Panc1 (cell line): ENCODE measurements around the gene GPRC5C. TPM values are rescaled to one million over a fixed set of nuclear protein-coding genes. Genes with fewer than 3 reads are reported as not detected.

ENCODE experiments used
- ATAC-seq: fragments of 200-7000 bp; cut with Tn5 transposase; 2 replicates; pipeline ENCODE4 v1.9.1; 2020; ENCODE audit warnings: mild to moderate bottlenecking, moderate library complexity
- BruUV-seq: library from RNA; stranded (reverse); fragments of 400-500 nt; replicated peaks from 2 replicates; lab custom pipeline; 2021; lab: Mats Ljungman, UMichigan
- CTCF ChIA-PET: fragments of 300-600 bp; sonication (Branson Sonifier 250); formaldehyde crosslinking; loops from one replicate; lab custom pipeline; 2022; ENCODE audit warnings: antibody characterized with exemption; lab: Charles Lee
- POLR2A ChIA-PET: fragments of 300-600 bp; sonication (Branson Sonifier 250); formaldehyde crosslinking; loops from one replicate; lab custom pipeline; 2022; ENCODE audit warnings: antibody characterized with exemption; lab: Charles Lee
- DNase-seq: peaks from one replicate; pipeline ENCODE4 v3.0.0-alpha.2; 2010; ENCODE audit warnings: low read depth, low spot score
- H3K27ac ChIP-seq: 2 replicates; pipeline ENCODE4 v1.5.1; 2011; ENCODE audit warnings: mild to moderate bottlenecking, low read length, inconsistent platforms
- H3K27me3 ChIP-seq: fragments of 200-500 bp; sonication (Bioruptor generic); 2 replicates; pipeline ENCODE4 v1.6.0; 2014; ENCODE audit warnings: low read length, inconsistent platforms; ENCODE audit not compliant: control insufficient read depth, insufficient read depth
- H3K36me3 ChIP-seq: fragments of 200-500 bp; sonication (Bioruptor generic); 2 replicates; pipeline ENCODE4 v1.5.1; 2014; ENCODE audit warnings: inconsistent platforms, mild to moderate bottlenecking, low read length, moderate library complexity; ENCODE audit not compliant: control insufficient read depth, insufficient read depth
- H3K4me1 ChIP-seq: 2 replicates; pipeline ENCODE4 v1.5.1; 2011; ENCODE audit warnings: inconsistent platforms, mild to moderate bottlenecking, low read length, moderate library complexity; ENCODE audit not compliant: control insufficient read depth, insufficient read depth
- H3K4me3 ChIP-seq, 2 experiments: 2 replicates each; pipeline ENCODE4 v1.5.1; 2011 to 2012; ENCODE audit warnings: low read depth in 2 of 2, low read length in 2 of 2, mild to moderate bottlenecking in 2 of 2, inconsistent platforms in 1 of 2, moderate library complexity in 1 of 2
- H3K9me3 ChIP-seq: fragments of 200-500 bp; sonication (Bioruptor generic); 2 replicates; pipeline ENCODE4 v1.5.1; 2014; ENCODE audit warnings: low read depth, mild to moderate bottlenecking, inconsistent platforms, low read length, moderate library complexity; ENCODE audit not compliant: control insufficient read depth, insufficient read depth
- POLR2AphosphoS5 ChIP-seq: IDR thresholded peaks from 2 replicates; pipeline ENCODE4 v1.6.1; 2012; ENCODE audit warnings: mild to moderate bottlenecking, low read depth, low read length, moderate library complexity
- SIN3A ChIP-seq: IDR thresholded peaks from 2 replicates; pipeline ENCODE4 v1.6.1; 2012; ENCODE audit warnings: low read depth, mild to moderate bottlenecking, low read length, moderate library complexity, borderline replicate concordance; ENCODE audit not compliant: insufficient read depth
- TCF7L2 ChIP-seq: IDR thresholded peaks from 2 replicates; pipeline ENCODE4 v1.6.1; 2011; ENCODE audit warnings: mild to moderate bottlenecking, low read depth, low read length, inconsistent platforms
- in situ Hi-C: cut with HindIII; loops from 2 replicates; pipeline ENCODE4 v1.10.0; 2016; ENCODE audit warnings: low sequenced_read_pairs, low pct_unique_long_range_greater_than_20kb
- intact Hi-C: fragments of 100-400 bp; cut with micrococcal nuclease; formaldehyde crosslinking; loops from one replicate; pipeline ENCODE4 v1.10.0; 2022; ENCODE audit not compliant: unreplicated experiment
- total RNA-seq: library from RNA; stranded (reverse); gene quantifications from one replicate; pipeline ENCODE4 v1.2.1, GENCODE V29; 2021; ENCODE audit not compliant: unreplicated experiment
- TF ChIP-seq, protein P1 (sequence below), 2 experiments: IDR thresholded peaks; 2 replicates each; pipeline ENCODE4 v1.6.1; 2011 to 2012; ENCODE audit warnings: low read depth in 2 of 2, control low read depth in 1 of 2, low read length in 1 of 2, mild to moderate bottlenecking in 1 of 2, moderate library complexity in 1 of 2; ENCODE audit not compliant: insufficient read depth in 1 of 2
- TF ChIP-seq, protein P2 (sequence below): fragments of 450-650 bp; IDR thresholded peaks from 2 replicates; pipeline ENCODE4 v1.5.1; 2017; ENCODE audit warnings: mild to moderate bottlenecking

The GPRC5C gene
- total RNA-seq, 1 experiment from 2014 or later, result 57.1 TPM

GRCh38 chr17:74449773-74450172 lies 17.9 kb downstream of the GPRC5C start:
- no peak for ATAC-seq
- H3K27me3 ChIP-seq, result no peaks in the 10 kb centered on the region
- POLR2A ChIA-PET, result no interaction called here
- H3K4me1 ChIP-seq, result peaks cover 13% of the 10 kb centered on the region
- no peaks in the 10 kb centered on the region for H3K9me3 ChIP-seq
- no peak for DNase-seq
- no peaks in the 10 kb centered on the region for H3K36me3 ChIP-seq
- no peak overlapping the region for H3K27ac ChIP-seq
- CTCF ChIA-PET, result no interaction called here
- intact Hi-C loops (no loop called here), in situ Hi-C loops (no loop called here)
- BruUV-seq, result no TSS peak
- TF ChIP-seq, protein P1, sequence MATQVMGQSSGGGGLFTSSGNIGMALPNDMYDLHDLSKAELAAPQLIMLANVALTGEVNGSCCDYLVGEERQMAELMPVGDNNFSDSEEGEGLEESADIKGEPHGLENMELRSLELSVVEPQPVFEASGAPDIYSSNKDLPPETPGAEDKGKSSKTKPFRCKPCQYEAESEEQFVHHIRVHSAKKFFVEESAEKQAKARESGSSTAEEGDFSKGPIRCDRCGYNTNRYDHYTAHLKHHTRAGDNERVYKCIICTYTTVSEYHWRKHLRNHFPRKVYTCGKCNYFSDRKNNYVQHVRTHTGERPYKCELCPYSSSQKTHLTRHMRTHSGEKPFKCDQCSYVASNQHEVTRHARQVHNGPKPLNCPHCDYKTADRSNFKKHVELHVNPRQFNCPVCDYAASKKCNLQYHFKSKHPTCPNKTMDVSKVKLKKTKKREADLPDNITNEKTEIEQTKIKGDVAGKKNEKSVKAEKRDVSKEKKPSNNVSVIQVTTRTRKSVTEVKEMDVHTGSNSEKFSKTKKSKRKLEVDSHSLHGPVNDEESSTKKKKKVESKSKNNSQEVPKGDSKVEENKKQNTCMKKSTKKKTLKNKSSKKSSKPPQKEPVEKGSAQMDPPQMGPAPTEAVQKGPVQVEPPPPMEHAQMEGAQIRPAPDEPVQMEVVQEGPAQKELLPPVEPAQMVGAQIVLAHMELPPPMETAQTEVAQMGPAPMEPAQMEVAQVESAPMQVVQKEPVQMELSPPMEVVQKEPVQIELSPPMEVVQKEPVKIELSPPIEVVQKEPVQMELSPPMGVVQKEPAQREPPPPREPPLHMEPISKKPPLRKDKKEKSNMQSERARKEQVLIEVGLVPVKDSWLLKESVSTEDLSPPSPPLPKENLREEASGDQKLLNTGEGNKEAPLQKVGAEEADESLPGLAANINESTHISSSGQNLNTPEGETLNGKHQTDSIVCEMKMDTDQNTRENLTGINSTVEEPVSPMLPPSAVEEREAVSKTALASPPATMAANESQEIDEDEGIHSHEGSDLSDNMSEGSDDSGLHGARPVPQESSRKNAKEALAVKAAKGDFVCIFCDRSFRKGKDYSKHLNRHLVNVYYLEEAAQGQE (IDR thresholded peaks at IDR 0.05; ENCODE audit: insufficient read depth in 1 of 2, low read depth in 2 of 2, low read length in 1 of 2), result no peak
- TF ChIP-seq SIN3A (no peak), POLR2AphosphoS5 (no peak), TCF7L2 (no peak)
- H3K4me3 ChIP-seq, result no peak overlapping the region

DNA sequence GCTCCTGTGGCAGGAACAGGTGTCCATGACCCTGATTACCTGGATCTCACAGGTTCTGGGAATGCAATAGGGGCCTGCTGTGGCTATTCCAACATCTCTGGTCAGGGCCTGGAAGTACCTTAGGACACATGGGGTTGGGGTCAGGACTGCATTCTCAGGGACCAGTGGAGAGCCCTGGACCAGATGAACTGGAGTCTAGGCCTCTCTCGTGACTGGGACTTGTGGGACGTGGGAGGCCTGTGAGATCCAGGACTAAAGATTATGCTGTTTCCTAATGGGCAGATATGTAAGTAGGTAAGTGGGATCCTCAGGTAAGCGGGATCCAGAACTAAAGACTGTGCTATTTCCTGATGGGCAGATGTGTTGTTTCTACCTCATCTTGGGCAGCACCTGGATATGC lies 18.3 kb downstream of the GPRC5C start:
- no peaks in the 10 kb centered on the region for H3K9me3 ChIP-seq
- POLR2A ChIA-PET, result no interaction called here
- no peaks in the 10 kb centered on the region for H3K36me3 ChIP-seq
- BruUV-seq, result no TSS peak
- in situ Hi-C loops, result no loop called here
- intact Hi-C loops, result no loop called here
- DNase-seq (no peak), ATAC-seq (no peak)
- no peaks in the 10 kb centered on the region for H3K27me3 ChIP-seq
- no peak overlapping the region for H3K27ac ChIP-seq
- peaks cover 17% of the 10 kb centered on the region for H3K4me1 ChIP-seq
- H3K4me3 ChIP-seq, result no peak overlapping the region
- CTCF ChIA-PET, result no interaction called here
- TF ChIP-seq, protein P2, sequence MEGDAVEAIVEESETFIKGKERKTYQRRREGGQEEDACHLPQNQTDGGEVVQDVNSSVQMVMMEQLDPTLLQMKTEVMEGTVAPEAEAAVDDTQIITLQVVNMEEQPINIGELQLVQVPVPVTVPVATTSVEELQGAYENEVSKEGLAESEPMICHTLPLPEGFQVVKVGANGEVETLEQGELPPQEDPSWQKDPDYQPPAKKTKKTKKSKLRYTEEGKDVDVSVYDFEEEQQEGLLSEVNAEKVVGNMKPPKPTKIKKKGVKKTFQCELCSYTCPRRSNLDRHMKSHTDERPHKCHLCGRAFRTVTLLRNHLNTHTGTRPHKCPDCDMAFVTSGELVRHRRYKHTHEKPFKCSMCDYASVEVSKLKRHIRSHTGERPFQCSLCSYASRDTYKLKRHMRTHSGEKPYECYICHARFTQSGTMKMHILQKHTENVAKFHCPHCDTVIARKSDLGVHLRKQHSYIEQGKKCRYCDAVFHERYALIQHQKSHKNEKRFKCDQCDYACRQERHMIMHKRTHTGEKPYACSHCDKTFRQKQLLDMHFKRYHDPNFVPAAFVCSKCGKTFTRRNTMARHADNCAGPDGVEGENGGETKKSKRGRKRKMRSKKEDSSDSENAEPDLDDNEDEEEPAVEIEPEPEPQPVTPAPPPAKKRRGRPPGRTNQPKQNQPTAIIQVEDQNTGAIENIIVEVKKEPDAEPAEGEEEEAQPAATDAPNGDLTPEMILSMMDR, result no peak
- no peak for TF ChIP-seq SIN3A
- TF ChIP-seq, protein P1 (IDR thresholded peaks at IDR 0.05; ENCODE audit: insufficient read depth in 1 of 2, low read depth in 2 of 2, low read length in 1 of 2), result no peak
- no peak for TF ChIP-seq TCF7L2
- TF ChIP-seq POLR2AphosphoS5, result no peak
